Lower leg skin (tissue), 3 donors: ENCODE data around the gene RNF181.

Experiments used
- CTCF ChIP-seq, 3 donors: fragments of 450-650 bp; IDR thresholded peaks; one replicate each; pipeline ENCODE4 v1.5.1; 2016; ENCODE audit warnings: antibody characterized with exemption in 3 of 3, mild to moderate bottlenecking in 3 of 3, moderate library complexity in 2 of 3
- POLR2A ChIP-seq, 2 donors: fragments of 450-650 bp; IDR thresholded peaks; one replicate each; pipeline ENCODE4 v1.6.1; 2016 to 2017; ENCODE audit warnings: antibody characterized with exemption in 2 of 2, mild to moderate bottlenecking in 1 of 2, moderate library complexity in 1 of 2

- TF ChIP-seq CTCF (IDR thresholded peaks at IDR 0.05): no peak
- TF ChIP-seq POLR2A (IDR thresholded peaks at IDR 0.05): no peak
Observed at GRCh38 chr2:85577063-85577385, 18.5 kb upstream of the RNF181 start.
